Progenitor cell of endocrine pancreas (in vitro differentiated cells): ENCODE measurements around the gene RHOC. TPM values are rescaled to one million over a fixed set of nuclear protein-coding genes. Genes with fewer than 3 reads are reported as not detected.

ENCODE experiments used
- DNase-seq: peaks from one replicate; pipeline ENCODE4 v3.0.0; 2021; ENCODE audit warnings: low spot score; ENCODE audit not compliant: unreplicated experiment
- H3K27ac Mint-ChIP-seq: 2 replicates; pipeline ENCODE4 v1.8.0; 2021; ENCODE audit warnings: mild to moderate bottlenecking, moderate library complexity, mixed read lengths
- H3K27me3 Mint-ChIP-seq: 2 replicates; pipeline ENCODE4 v1.8.0; 2021; ENCODE audit warnings: mixed read lengths
- H3K36me3 Mint-ChIP-seq: 2 replicates; pipeline ENCODE4 v1.8.0; 2022; ENCODE audit warnings: mixed read lengths; ENCODE audit not compliant: insufficient read depth
- H3K4me1 Mint-ChIP-seq: 2 replicates; pipeline ENCODE4 v1.8.0; 2021; ENCODE audit warnings: low read depth, mixed read lengths
- H3K4me3 Mint-ChIP-seq: 2 replicates; pipeline ENCODE4 v1.8.0; 2021; ENCODE audit warnings: low read depth, mild to moderate bottlenecking, moderate library complexity, mixed read lengths
- H3K9me3 Mint-ChIP-seq: 2 replicates; pipeline ENCODE4 v1.8.0; 2021; ENCODE audit warnings: low read depth, mixed read lengths
- CTCF ChIP-seq: fragments of 200-600 bp; sonication (generic); IDR thresholded peaks from one replicate; pipeline ENCODE4 v1.5.0; 2021; ENCODE audit warnings: antibody characterized with exemption, mild to moderate bottlenecking; ENCODE audit not compliant: unreplicated experiment
- total RNA-seq: library from RNA; stranded (reverse); gene quantifications from 2 replicates; pipeline ENCODE4 v1.2.1, GENCODE V29; 2021

The RHOC gene
- total RNA-seq, 1 donor from 2014 or later, result 87.3 TPM

- no peak overlapping the region for H3K4me3 Mint-ChIP-seq
- H3K27me3 Mint-ChIP-seq, result no peaks in the 10 kb centered on the region
- peaks cover 37% of the 10 kb centered on the region for H3K36me3 Mint-ChIP-seq
- no peaks in the 10 kb centered on the region for H3K4me1 Mint-ChIP-seq
- H3K27ac Mint-ChIP-seq, result peak overlapping the region; percentile 65
- TF ChIP-seq CTCF, result no peak
- no peaks in the 10 kb centered on the region for H3K9me3 Mint-ChIP-seq
- DNase-seq, result no peak
Measured at GRCh38 chr1:112666946-112667345, 40.0 kb downstream of the RHOC start.

- H3K27ac Mint-ChIP-seq, result no peak overlapping the region
- TF ChIP-seq CTCF, result no peak
- no peak for DNase-seq
Measured at GRCh38 chr1:112665857-112666256, 41.1 kb downstream of the RHOC start.

GRCh38 chr1:112651205-112651604 lies 55.7 kb downstream of the RHOC start:
- Mint-ChIP-seq H3K9me3 (no peaks in the 10 kb centered on the region), H3K36me3 (peaks cover 19% of the 10 kb centered on the region), H3K27ac (no peak overlapping the region), H3K4me3 (no peak overlapping the region), H3K4me1 (no peaks in the 10 kb centered on the region), H3K27me3 (no peaks in the 10 kb centered on the region)
- DNase-seq, result no peak
- TF ChIP-seq CTCF, result no peak

More at GRCh38 chr1:112665857-112666256, 41.1 kb downstream of the RHOC start:
- Mint-ChIP-seq H3K36me3 (peaks cover 38% of the 10 kb centered on the region), H3K4me1 (no peaks in the 10 kb centered on the region), H3K4me3 (no peak overlapping the region), H3K27me3 (no peaks in the 10 kb centered on the region), H3K9me3 (no peaks in the 10 kb centered on the region)

Other genes with a start within 250 kb of the RHOC start
- gene WNT2B, start 198.2 kb downstream of the RHOC start, total RNA-seq, result 0.77 and 1.6 TPM in 2 replicates
- 21.2 and 26.3 TPM in 2 replicates for gene ST7L, start 88.0 kb downstream of the RHOC start, total RNA-seq
- gene CAPZA1, start 87.3 kb downstream of the RHOC start, total RNA-seq, result 125 and 129 TPM in 2 replicates
- 128 and 137 TPM in 2 replicates for gene MOV10, start 32.5 kb downstream of the RHOC start, total RNA-seq
- gene PPM1J, start 8.2 kb upstream of the RHOC start, total RNA-seq, result 0.43 and 0.71 TPM in 2 replicates
- gene SLC16A1, start 249.1 kb upstream of the RHOC start, total RNA-seq, result 62.7 and 65.0 TPM in 2 replicates